GM18951 (cell line): ENCODE results near the gene MSRB1.

Experiments used
- POLR2A ChIP-seq: IDR thresholded peaks from 4 replicates; pipeline ENCODE4 v1.6.1; 2011; ENCODE audit warnings: mild to moderate bottlenecking; ENCODE audit not compliant: insufficient read length, insufficient read depth; ENCODE audit errors: extremely low read depth
- in situ Hi-C: fragments of 300-500 bp; cut with MboI; formaldehyde crosslinking; loops from one replicate; pipeline ENCODE4 v1.12.0; 2022; ENCODE audit warnings: low sequenced_read_pairs, mixed read lengths, inconsistent platforms; ENCODE audit not compliant: unreplicated experiment

MSRB1 gene

GRCh38 chr16:1975432-1976215 lies 32.6 kb upstream of the MSRB1 start:
- TF ChIP-seq POLR2A, result no peak
- in situ Hi-C loops, result no loop called here

DNA sequence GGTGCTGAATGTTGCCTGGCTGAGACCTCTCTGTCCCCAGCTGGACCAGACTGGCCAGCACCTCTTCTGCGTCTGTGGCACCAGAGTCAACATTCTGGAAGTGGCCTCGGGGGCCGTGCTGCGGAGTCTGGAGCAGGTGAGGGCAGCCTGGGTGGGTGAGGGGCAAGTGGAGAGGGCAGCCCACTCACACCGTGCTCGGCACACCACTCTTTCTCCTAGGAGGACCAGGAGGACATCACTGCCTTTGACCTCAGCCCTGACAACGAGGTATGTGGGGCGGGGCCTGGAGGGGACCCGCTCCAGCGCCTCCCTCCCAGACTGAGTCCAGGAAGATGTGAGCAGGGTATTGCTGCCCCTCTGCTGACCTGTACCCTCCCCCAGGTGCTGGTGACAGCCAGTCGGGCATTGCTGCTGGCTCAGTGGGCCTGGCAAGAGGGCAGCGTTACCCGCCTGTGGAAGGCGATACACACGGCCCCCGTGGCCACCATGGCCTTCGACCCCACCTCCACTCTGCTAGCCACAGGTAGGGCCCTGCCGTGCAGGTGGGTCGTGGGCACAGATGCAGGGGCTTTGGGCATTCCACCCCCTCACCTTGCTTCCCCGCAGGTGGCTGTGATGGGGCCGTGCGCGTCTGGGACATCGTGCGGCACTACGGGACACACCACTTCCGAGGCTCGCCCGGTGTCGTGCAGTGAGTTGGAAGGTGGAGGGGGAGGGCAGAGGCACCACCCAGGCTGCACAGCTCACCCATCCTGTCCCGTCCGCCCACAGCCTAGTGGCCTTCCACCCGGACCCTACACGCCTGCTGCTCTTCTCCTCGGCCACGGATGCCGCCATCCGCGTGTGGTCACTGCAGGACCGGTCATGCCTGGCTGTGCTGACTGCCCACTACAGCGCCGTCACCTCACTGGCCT lies 31.4 kb upstream of the MSRB1 start:
- in situ Hi-C loops, result no loop called here
- no peak for TF ChIP-seq POLR2A

DNA sequence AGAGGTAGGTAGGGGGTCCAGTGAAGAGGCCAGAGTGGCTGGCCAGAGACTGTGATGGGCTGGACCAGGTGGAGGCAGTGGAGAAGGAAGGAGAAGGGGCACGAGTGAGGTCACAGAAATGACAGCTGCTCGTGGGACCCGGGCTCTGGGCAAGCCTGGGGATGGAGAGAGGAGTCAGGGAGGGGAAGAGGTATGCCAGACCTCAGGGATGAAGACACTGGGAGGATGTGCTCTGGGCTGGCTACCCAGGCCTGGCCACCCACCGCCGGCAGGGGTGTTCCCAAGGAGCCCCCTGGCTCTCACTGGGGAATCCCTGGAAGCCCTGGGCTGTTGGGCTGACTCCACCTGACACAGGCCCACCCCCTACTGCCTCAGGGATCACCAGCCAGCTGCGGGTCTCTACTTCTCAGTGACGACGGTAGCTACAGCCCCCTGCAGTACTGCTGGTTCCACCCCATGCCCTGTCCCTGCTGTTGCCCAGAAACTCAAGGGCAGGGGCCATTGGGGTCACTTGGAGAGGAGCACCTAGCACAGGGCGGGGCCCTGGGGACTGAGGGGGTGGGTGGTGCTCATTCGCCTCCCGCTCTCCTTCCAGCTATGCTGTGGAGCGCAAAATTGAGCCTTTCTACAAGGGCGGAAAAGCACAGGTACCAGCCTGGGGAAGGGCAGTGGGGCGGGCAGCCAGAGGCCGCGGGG lies 30.6 kb upstream of the MSRB1 start:
- TF ChIP-seq POLR2A, result no peak
- in situ Hi-C loops, result no loop called here

DNA sequence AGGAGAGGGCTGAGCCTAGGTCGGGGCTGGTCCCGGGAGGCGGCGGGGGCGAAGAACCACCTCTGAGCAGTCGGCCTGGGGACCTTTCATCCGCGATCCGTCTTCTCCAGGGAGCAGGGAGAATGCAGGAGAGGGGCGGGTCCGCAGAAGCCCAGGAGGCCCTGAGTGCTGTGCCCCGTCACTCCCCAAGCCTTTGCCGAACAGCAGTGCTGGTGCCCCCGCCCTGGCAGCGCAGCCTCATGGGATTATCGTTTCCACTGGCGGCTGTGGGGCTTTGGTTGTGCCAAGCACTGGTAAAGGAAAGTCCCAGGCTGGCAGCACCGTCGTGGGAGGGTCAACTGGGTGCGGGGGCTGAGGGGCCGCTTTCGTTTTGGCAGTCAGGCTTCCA lies 29.5 kb upstream of the MSRB1 start:
- in situ Hi-C loops, result no loop called here

DNA sequence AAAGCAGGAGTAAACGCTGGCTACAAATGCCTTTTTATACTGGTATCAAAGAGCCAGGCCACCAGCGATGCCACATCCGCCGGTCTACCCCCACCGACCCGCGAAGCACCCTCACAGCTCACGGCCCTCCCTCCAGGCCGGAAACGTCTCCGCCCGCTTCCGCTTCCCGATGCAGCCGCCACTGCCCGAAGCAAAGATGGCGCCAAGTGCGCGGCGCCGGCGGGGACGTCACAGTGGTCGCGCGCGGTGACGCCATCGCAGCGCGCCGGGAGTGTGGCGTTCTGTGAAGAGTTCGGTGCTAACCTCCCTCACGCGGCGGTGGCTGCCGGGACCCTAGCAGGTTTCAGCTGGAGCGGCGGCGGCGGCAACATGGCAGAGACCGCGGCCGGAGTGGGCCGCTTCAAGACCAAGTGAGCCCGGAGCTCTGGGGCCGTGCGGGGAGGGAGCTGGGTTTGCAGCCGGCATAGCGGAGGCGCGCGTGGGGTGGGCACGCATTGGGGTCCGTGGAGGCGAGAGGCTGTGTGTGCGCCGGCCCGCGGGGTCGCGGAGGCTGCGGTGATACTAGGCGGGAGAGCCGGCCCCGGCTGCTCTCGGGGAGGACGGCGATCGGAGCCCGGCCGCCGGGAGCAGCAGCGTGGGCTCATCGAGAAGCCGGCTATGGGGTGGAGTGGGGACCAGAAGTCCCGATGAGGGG lies 28.9 kb upstream of the MSRB1 start, which contains the start of gene TBL3:
Gene TBL3, plus strand, starts transcription at position 258 of the 694 bp plus-strand sequence. Its CDS starts 112 bp downstream, at position 370.
- TF ChIP-seq POLR2A, result peak; percentile 95
- in situ Hi-C loops, result no loop called here

More for the DNA sequence above, 29.5 kb upstream of the MSRB1 start:
- TF ChIP-seq POLR2A, result no peak

DNA sequence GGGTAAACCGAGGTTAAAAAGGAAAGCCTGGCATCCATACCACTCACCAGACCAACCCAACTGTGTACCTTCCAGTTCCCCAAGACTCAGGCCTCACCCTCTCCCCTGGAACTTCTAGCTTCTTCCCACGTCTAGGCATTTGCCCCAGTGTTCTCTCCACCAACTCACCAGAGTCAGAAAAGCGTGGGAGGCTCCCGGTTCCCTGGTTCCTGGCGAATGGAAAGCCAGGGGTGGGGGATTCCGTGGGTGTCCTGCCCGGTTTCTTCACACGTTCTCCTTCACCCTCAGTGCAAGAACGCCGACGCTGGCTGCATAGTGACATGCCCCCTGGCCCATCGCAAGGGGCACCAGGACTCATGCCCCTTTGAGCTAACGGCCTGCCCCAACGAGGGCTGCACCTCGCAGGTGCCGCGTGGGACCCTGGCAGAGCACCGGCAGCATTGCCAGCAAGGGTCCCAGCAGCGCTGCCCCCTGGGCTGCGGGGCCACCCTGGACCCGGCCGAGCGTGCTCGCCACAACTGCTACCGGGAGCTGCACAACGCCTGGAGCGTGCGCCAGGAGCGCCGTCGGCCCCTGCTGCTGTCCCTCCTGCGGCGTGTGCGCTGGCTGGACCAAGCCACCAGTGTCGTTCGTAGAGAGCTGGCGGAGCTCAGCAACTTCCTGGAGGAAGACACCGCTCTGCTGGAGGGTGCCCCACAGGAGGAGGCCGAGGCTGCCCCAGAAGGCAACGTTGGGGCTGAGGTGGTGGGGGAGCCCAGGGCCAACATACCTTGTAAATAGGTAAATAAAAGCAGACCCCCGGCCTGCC lies 25.4 kb upstream of the MSRB1 start:
- no peak for TF ChIP-seq POLR2A
- in situ Hi-C loops, result no loop called here

- no peak for TF ChIP-seq POLR2A
- in situ Hi-C loops, result no loop called here
These were observed 23.5 kb upstream of the MSRB1 start, which contains the start of gene RNF151 for GRCh38 chr16:1966460-1966859. Gene RNF151, plus strand, starts transcription at chr16:1966856. Its CDS starts 26 bp downstream, at chr16:1966882.

DNA sequence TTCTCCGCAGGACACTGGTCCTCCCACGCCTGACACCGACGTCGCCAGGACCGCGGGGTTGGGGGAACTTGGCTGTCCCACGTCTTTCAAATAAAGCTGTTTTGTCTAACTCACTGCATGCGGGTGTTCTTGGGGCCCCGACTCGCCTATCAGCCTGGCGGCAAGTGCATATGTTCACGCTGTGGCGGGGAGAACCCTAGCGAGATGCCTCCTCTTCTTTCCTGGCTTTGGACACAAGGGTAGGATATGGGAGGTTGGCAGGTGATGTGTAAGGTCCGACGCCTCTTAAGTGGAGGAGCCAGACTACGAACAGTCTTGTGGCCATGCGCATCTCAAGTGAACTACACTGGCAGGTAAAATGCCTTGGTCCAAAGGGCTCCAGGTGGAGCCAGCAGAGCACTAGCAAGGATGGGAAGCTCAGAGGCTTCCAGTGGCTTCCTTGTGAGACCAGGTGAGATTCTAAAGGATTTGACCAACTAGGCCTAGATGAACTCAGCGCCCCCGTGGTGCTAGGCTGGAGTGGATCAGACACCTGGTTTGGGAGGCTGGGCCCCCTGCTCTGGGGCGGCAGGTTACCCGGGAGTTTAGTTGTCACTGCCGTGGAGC lies 22.5 kb upstream of the MSRB1 start:
- in situ Hi-C loops, result no loop called here

GRCh38 chr16:1964506-1965395 lies 21.8 kb upstream of the MSRB1 start, which contains the start of gene RPS2:
Gene RPS2, minus strand, starts transcription at chr16:1964826. Its CDS starts 201 bp downstream, at chr16:1964625.
- peak; percentile 100 for TF ChIP-seq POLR2A
- in situ Hi-C loops, result no loop called here

More for the DNA sequence above, 22.5 kb upstream of the MSRB1 start:
- TF ChIP-seq POLR2A, result no peak

DNA sequence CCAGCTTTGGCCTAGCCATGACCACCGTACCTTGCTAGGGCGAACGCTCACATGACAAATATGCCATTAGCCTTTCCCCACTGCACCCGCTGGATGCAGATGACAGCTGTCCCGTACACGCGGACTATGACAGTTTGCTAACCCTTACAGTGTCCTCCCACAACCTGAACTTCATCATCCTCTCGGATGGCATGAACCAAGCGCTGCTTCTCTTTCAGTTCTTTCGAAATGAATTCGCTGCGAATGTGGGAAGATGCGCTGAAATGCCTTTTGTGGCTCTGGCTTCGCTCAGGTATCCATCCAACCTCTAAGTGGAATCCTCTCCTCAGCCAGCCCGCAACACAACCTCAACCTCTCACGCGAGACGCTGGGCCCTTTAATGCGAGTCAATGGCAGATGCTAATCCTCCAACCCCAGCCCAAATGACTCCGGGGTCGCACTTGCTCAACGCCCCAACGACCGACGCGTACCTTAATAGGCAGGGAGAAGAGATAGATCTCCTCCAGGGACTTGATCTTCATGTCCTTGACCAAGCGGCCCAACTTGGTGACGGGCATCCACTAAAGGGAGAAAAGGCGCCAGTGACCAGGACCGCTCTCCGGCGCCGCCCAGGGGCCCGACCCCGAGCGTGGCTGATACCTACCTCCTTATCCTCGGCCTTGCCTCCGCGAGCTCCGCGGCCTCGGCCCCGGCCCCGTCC lies 21.0 kb upstream of the MSRB1 start:
- in situ Hi-C loops, result no loop called here
- no peak for TF ChIP-seq POLR2A
